ENCODE results near the gene HLA-C. TPM values are rescaled to one million over a fixed set of nuclear protein-coding genes. Genes with fewer than 3 reads are reported as not detected.

HLA-C gene
- total RNA-seq, 4 donors from 2014 or later: 106 to 510 (median 336) TPM

GRCh38 chr6:31222496-31222895 lies 49.4 kb downstream of the HLA-C start:
- no peak overlapping the region for H3K27ac ChIP-seq

More at GRCh38 chr6:31222496-31222895, 49.4 kb downstream of the HLA-C start:
- Histone ChIP-seq H3K27me3 (no peaks in the 10 kb centered on the region), H3K4me3 (no peak overlapping the region), H3K4me1 (no peaks in the 10 kb centered on the region), H3K9me3 (no peaks in the 10 kb centered on the region), H3K36me3 (no peaks in the 10 kb centered on the region)
- no peak for DNase-seq (ENCODE audit: low spot score in 2 of 2)
- TF ChIP-seq CTCF (IDR thresholded peaks at IDR 0.05) (no peak), EP300 (IDR thresholded peaks at IDR 0.05) (no peak), POLR2A (IDR thresholded peaks at IDR 0.05) (no peak), POLR2AphosphoS5 (IDR thresholded peaks at IDR 0.05) (no peak)

Other genes starting within 250 kb of the HLA-C start
- 10 to 100 TPM in 2 of 4 donors, 1 to 10 TPM in 2; 5.5 to 20.7 (median 8.8) TPM for gene C6orf15, start 159.5 kb downstream of the HLA-C start, total RNA-seq
- gene PSORS1C1, start 157.3 kb downstream of the HLA-C start, total RNA-seq: 10 to 100 TPM in 1 of 4 donors, 1 to 10 TPM in 3; 4.1 to 15.8 (median 5.5) TPM
- 100 to 1,000 TPM in 3 of 4 donors, 10 to 100 TPM in 1; 16.3 to 598 (median 403) TPM for gene CDSN, start 151.6 kb downstream of the HLA-C start, total RNA-seq
- gene PSORS1C2, start 133.0 kb downstream of the HLA-C start, total RNA-seq: 10 to 100 TPM in 3 of 4 donors, 1 to 10 TPM in 1; 5.9 to 63.0 (median 27.8) TPM
- 10 to 100 TPM; 10.7 to 33.4 (median 16.5) TPM for gene CCHCR1, start 114.3 kb downstream of the HLA-C start, total RNA-seq
- 10 to 100 TPM; 14.8 to 24.3 (median 23.8) TPM for gene TCF19, start 113.5 kb downstream of the HLA-C start, total RNA-seq
- gene POU5F1, start 101.4 kb downstream of the HLA-C start, total RNA-seq: 10 to 100 TPM in 1 of 4 donors, 1 to 10 TPM in 2, under 1 TPM in 1; 0.85 to 13.0 (median 7.7) TPM
- 1,000 to 10,000 TPM in 3 of 4 donors, 100 to 1,000 TPM in 1; 995 to 1,612 (median 1,279) TPM for gene HLA-B, start 85.1 kb upstream of the HLA-C start, total RNA-seq
- gene MICA, start 131.5 kb upstream of the HLA-C start, total RNA-seq: 10 to 100 TPM in 3 of 4 donors, 1 to 10 TPM in 1; 7.1 to 16.4 (median 15.2) TPM
- gene MICB, start 226.1 kb upstream of the HLA-C start, total RNA-seq: 1 to 10 TPM in 3 of 4 donors, under 1 TPM in 1; 0.26 to 2.4 (median 2.1) TPM